HS-5 (cell line): ENCODE results near the gene MAP3K14.
A peak's percentile ranks its signal among the peaks of the same experiment; 100 is the strongest.
"Not testable (repeated sequence)": the region's sequence is repeated elsewhere in the genome, so short reads cannot be mapped to it uniquely, and the experiment has no call there.

Experiments used
- DNase-seq: peaks from one replicate; pipeline ENCODE4 v3.0.0-alpha.2; 2012; ENCODE audit warnings: low read depth

The MAP3K14 gene

DNA sequence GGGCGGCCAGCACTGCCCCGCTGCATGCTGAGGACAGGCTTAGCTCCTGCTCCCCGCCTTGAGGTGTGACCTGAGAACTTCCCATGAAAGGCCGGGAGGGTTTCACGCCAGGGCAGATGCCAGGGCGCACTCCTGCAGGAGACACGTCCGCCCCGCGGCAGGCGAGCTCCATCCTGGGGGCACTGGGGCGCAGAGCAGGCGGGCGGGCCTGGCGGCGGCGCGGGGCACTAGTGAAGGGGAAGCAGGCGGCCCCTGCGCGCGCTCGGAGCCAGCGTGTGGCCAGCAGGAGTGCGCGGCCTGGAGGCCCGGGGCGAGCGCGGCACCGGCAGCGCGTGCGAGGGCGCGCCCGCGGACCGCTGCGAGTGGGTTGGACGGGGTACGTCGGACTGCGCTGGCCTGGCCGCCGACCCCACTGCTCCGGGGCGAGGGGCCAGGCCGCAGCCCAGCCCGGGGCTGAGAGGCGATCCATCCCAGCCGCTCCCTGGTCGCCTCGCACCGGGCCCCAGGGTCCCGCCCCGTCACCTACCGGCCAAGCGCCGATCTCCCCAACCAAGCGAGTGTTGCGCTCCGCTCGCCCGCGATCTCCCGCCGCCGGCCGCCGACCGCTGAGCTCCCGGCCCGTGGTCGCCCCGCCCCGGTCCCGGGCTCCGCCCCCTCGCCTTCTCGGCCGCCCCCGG lies at the start of gene MAP3K14:
Gene MAP3K14 (minus strand): TSS at position 587 of the 677 bp plus-strand sequence. CDS start 26,275 bp downstream, outside the sequence.
- no peak for DNase-seq

GRCh38 chr17:45366049-45366448 lies 49.2 kb upstream of the MAP3K14 start:
- DNase-seq: no peak

DNA sequence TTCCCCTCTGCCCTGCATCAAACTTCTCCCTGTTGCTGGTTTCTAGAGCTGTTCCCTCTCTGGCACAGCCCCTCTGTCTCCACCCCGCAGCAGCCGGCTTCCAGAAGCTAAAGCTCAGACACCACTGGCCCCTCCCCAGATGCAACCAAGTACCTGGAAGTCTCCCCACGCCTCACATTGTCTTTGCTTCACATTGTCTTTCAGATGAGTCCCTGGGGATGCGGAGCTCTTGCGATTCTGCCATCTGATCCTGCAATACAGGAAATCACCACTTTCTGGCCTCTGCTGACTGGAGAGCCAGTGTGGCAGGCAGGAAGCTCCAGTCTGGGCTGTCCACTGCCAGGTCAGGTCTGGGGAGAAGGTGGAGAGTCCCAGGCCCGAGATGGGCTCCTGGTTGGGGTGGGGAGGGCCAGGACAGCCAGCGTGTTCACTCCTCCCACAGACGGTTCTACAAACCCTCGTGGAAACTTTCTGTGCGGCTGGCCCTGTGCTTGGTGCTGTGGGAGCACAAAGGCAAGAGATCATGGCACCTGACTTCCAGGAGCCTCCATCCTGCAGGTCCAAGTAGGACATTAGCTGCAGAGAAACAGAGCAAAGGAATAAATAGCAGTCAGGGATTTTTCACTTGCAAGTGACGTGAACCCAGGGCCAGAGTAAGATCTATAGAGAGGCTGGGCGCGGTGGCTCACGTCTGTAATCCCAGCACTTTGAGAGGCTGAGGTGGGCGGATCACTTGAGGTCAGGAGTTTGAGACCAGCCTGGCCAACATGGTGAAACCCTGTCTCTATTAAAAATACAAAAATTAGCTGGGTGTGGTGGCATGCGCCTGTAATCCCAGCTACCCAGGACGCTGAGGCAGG lies 47.9 kb upstream of the MAP3K14 start:
- DNase-seq: no peak

- DNase-seq: no peak
Observed at GRCh38 chr17:45363498-45363897, 46.7 kb upstream of the MAP3K14 start.

DNA sequence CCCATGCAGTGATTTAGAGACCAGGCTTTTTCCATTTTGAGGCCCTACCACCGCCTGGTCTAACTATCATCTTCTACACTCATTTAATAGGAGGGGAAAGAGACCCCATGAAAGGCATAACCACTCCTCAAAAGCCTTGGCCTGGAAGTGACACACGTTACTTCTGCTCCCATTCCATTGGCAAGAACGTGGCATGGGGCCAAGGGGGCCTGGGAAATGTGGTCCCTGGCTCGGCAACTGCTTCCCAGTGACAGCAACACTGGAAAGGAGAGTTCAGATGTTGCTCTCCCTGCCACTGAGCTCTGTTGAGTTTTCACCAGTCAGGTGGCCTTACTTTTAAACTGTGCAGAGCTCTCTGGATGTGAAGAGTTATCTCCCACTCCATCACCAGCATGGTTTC lies 45.2 kb upstream of the MAP3K14 start:
- no peak for DNase-seq

DNA sequence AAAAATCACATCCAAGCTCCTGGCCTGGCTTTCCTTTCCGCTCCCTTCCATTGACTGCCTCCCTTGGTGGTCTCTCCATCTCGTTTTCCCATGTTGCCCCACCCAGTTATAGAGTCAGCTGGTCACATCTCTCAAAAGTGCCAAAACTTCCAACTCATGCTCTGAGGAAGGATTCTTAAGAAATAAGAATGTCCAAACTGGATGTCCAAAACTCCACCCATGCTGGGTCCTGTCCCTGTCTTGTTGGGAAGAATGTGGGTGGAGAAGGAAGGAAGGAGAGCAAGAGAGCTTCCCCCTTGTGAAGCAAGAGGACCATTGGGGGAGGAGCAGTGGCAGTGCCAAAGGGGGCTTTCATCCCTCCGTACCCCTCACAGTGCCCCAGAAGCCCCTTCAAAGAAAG lies 44.6 kb upstream of the MAP3K14 start:
- no peak for DNase-seq

GRCh38 chr17:45357364-45357997 lies 40.7 kb upstream of the MAP3K14 start:
- DNase-seq: no peak

DNA sequence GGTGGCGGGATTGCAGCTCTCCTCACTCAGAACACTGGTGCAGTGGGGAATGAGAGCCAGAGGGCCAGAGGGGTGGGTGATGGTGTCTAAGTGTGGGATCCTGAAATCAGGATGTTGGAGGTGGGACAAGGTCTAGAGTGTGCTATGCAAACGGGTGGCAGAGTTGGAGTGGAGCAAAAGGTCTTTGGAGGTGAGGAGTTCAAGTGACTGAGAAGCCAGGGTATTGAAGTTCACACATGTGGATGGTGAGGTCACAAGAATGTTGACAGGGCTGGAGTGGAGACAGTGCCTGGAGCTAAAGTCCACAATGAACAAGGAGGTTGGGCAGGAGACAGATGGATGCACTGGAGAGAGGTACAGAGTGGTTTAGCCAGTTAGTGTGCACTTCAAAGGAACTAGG lies 38.3 kb upstream of the MAP3K14 start:
- no peak for DNase-seq

GRCh38 chr17:45353043-45353442 lies 36.2 kb upstream of the MAP3K14 start:
- DNase-seq: no peak

- DNase-seq: no peak
Observed at GRCh38 chr17:45351831-45352230, 35.0 kb upstream of the MAP3K14 start.

DNA sequence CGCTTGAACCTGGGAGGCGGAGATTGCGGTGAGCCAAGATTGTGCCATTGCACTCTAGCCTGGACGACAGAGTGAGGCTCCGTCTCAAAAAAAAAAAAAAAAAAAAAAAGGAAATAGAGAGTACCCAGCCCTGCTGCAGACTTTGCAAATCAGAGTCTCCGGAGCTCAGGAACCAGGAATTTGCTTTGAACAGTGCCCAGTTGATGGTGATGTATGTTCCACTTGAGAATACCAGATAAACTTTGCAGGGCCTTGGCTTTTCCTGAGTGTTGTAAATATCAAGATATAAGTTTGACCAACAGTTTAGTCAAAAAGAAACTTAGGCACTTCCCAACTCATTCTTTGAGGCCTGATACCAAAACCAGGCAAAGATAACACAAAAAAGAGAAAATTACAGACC lies 30.6 kb upstream of the MAP3K14 start:
- DNase-seq: no peak

DNA sequence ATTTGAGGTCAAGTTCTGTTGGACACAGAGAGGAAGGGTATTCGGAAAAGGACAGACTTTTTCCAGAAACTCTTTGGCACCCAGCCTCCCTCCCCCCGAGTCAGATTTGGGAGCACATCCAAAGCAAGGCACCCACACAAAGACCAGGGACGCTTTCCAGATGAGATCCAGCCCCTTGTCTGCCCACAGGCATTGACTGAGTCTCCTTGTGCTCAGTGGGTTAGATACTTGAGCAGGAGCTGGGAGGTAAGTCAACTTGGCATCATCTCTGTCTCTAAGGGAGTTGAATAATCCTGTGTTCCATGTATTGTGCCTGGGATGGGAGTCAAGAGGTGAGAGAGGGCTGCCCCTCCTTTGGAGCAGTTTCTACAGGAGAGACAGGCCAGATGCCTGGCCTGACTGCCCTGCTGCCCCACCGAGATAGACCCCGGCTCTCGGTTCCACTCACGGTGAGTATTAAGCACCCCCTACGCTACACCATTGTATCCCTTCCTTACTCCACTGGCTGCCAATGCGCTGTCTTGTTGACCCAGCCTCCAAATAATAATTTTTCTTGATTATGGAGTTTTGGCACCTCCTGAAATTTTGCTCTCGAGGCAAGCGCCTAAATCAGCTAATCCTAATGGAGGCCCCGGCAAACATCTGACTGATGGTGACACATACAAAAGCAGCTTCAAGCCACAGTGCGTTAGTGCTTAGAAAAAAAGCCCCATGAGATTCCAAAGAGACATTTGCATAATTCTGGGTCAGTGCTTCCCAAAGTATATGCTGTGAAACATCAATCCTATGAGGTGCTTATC lies 29.6 kb upstream of the MAP3K14 start:
- no peak for DNase-seq

DNA sequence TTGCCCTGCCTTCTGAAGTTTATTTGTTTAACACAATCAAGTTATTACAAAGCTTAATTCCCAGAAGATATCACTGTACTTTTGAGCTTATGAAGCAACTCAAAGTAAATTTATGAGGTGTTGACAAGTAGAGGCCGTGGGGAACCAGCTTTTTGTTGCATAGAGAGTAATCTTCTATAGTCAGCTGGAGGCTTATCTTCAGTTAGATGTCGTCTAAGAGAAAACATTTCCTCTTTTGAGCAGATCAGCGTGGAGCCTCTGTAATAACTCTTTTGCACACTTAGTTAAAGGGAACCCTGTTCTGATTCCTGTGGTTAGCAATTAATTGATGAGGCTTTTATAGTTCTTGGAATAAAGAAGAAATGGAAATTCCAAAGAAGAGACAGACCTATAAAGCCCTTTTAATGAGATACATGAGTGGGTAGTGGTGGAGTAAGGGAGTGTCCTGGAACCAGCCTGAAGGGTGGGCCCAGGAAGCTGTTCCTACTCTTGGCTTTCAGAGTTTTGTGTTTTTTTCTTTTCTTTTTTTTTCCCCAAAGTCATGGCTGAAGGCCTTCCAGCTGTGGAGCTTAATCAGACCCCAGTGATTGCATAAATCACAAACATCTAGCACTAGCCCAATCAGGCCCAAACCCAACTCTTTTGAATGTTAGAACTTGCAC lies 28.9 kb upstream of the MAP3K14 start:
- no peak for DNase-seq

- DNase-seq: no peak
Observed at GRCh38 chr17:45345246-45345553, 28.4 kb upstream of the MAP3K14 start.

GRCh38 chr17:45343967-45344664 lies 27.3 kb upstream of the MAP3K14 start:
- DNase-seq: not testable (repeated sequence)

- no peak for DNase-seq
Observed at GRCh38 chr17:45342871-45343526, 26.2 kb upstream of the MAP3K14 start.

GRCh38 chr17:45342306-45342705 lies 25.5 kb upstream of the MAP3K14 start:
- DNase-seq: no peak

DNA sequence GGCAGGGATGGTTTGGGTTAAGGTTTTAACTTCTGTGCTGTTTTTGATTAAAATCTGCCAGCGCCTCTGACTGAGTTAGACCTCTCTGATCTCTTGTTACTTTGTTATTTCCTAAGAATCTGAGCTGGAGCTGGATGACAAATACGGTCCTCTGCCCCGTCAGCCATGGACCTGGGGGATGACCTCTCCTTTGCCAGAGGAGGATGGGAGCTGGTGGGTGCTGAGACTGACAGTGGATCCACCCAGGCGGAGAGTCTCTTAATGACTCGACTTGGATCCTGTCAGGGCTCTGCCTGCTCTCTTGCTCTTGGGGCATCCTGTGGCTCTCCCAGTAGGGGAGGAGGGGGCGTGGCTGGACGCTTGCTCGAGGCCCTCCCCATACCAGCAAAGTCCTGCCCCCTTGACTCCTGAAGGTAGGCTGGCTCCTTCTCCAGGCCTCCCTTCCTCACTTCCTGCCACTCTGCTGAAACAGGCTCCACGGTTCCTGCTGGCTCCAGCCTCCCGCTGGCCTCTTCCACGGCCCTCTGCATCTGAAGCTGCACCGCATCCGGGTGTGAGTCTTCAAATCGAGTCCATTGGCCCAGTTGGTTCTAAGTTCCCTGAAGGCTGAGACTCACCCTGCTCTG lies 24.8 kb upstream of the MAP3K14 start:
- DNase-seq: peak; percentile 89

DNA sequence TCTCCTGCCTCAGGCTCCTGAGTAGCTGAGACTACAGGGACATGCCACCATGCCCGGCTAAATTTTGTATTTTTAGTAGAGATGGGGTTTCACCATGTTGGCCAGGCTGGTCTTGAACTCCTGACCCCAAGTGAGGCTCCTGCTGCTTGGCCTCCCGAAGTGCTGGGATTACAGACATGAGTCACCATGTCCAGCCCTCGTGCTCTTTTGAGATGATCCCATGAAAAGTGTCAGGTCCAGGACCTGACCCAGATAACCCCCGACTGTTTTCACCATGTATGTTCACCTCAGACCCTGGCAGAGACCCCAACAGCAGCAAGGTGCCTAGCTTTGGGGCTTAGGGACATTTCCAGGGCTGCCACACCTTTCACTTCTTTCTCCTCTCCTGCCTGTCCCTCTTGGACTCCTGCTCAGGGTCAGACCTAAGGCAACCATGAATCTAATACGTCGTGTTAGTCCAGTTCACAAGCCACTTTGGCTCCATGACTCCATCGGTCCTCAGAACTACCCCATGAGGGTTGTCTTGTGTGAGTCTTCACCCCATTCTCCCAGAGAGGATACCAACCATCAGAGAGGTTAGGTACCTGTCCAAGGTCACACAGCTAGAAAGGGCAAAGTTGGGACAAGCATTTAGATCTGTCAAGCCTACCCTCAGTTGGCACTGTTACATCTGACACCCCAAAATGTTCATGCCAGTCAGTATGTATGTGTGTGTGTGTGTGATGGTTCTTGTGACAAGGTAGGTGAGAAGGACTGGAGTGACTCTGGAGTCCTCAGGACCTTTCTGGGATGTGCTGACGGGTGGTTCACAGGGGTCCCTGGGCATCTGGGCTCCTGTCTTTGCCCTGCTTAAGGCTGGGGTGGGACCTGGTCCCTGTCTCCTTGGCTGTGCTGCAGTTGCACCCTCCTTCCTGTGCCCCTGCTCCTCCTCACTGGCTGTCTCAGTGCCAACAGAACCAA lies 23.1 kb upstream of the MAP3K14 start:
- no peak for DNase-seq
